Trophoblast cell (in vitro differentiated cells and primary cell): Measurements from ENCODE around the gene FOXA1.

Experiments
- DNase-seq, 2 donors: peaks; one replicate each; pipeline ENCODE4 v3.0.0-alpha.2; 2016
- H2AFZ ChIP-seq: 2 replicates; pipeline ENCODE4 v1.6.1; 2013; ENCODE audit warnings: low read length, moderate library complexity, mild to moderate bottlenecking; ENCODE audit not compliant: insufficient read depth, poor library complexity
- H2AK5ac ChIP-seq: 2 replicates; pipeline ENCODE4 v1.6.1; 2013; ENCODE audit warnings: mild to moderate bottlenecking, low read length
- H2BK120ac ChIP-seq: 2 replicates; pipeline ENCODE4 v1.6.1; 2013; ENCODE audit warnings: low read length, mild to moderate bottlenecking, moderate library complexity; ENCODE audit not compliant: insufficient read depth, poor library complexity
- H2BK12ac ChIP-seq: 2 replicates; pipeline ENCODE4 v1.6.1; 2013; ENCODE audit warnings: mild to moderate bottlenecking, low read length, moderate library complexity
- H2BK5ac ChIP-seq: 2 replicates; pipeline ENCODE4 v1.6.1; 2013; ENCODE audit warnings: low read length, low read depth, moderate library complexity, mild to moderate bottlenecking; ENCODE audit not compliant: poor library complexity
- H3K14ac ChIP-seq: 2 replicates; pipeline ENCODE4 v1.6.1; 2013; ENCODE audit warnings: mild to moderate bottlenecking, low read length
- H3K18ac ChIP-seq: 2 replicates; pipeline ENCODE4 v1.6.1; 2013; ENCODE audit warnings: mild to moderate bottlenecking, low read length
- H3K23ac ChIP-seq: 2 replicates; pipeline ENCODE4 v1.6.1; 2013; ENCODE audit warnings: low read length
- H3K27ac ChIP-seq: 2 replicates; pipeline ENCODE4 v1.5.1; 2013; ENCODE audit warnings: low read depth, mild to moderate bottlenecking, inconsistent platforms, low read length, moderate library complexity
- H3K27me3 ChIP-seq: 2 replicates; pipeline ENCODE4 v1.6.1; 2013; ENCODE audit warnings: inconsistent platforms, mild to moderate bottlenecking, low read length, moderate library complexity; ENCODE audit not compliant: insufficient read depth
- H3K36me3 ChIP-seq, 2 experiments: 1 replicate in 1 of 2; 2 replicates in 1 of 2; pipeline ENCODE4 v1.6.1; 2013; ENCODE audit warnings: low read length in 2 of 2, mild to moderate bottlenecking in 2 of 2, moderate library complexity in 1 of 2; ENCODE audit not compliant: insufficient read depth in 2 of 2, control insufficient read depth in 1 of 2
- H3K4ac ChIP-seq: 2 replicates; pipeline ENCODE4 v1.6.1; 2013; ENCODE audit warnings: low read depth, mild to moderate bottlenecking, low read length, moderate library complexity
- H3K4me1 ChIP-seq, 2 experiments: 1 replicate in 1 of 2; 2 replicates in 1 of 2; pipeline ENCODE4 v1.6.1; 2013; ENCODE audit warnings: low read length in 2 of 2, mild to moderate bottlenecking in 2 of 2, moderate library complexity in 1 of 2; ENCODE audit not compliant: insufficient read depth in 2 of 2, control insufficient read depth in 1 of 2
- H3K4me2 ChIP-seq: 2 replicates; pipeline ENCODE4 v1.6.1; 2013; ENCODE audit warnings: inconsistent platforms, mild to moderate bottlenecking, low read length, moderate library complexity
- H3K4me3 ChIP-seq: 2 replicates; pipeline ENCODE4 v1.5.1; 2013; ENCODE audit warnings: mild to moderate bottlenecking, low read depth, low read length, inconsistent platforms
- H3K79me1 ChIP-seq: one replicate; pipeline ENCODE4 v1.6.1; 2013; ENCODE audit warnings: low read length
- H3K79me2 ChIP-seq: 2 replicates; pipeline ENCODE4 v1.6.1; 2013; ENCODE audit warnings: low read length, mild to moderate bottlenecking; ENCODE audit not compliant: control insufficient read depth, insufficient read depth, poor library complexity
- H3K9ac ChIP-seq: 2 replicates; pipeline ENCODE4 v1.6.1; 2013; ENCODE audit warnings: mild to moderate bottlenecking, low read length
- H3K9me3 ChIP-seq: 2 replicates; pipeline ENCODE4 v1.6.1; 2013; ENCODE audit warnings: low read depth, mild to moderate bottlenecking, control low read depth, inconsistent platforms, low read length; ENCODE audit not compliant: insufficient read depth
- H4K12ac ChIP-seq: 2 replicates; pipeline ENCODE4 v1.6.1; 2013; ENCODE audit warnings: low read depth, mild to moderate bottlenecking, low read length, moderate library complexity
- H4K8ac ChIP-seq: 2 replicates; pipeline ENCODE4 v1.6.1; 2013; ENCODE audit warnings: low read depth, mild to moderate bottlenecking, low read length, moderate library complexity
- H4K91ac ChIP-seq: one replicate; pipeline ENCODE4 v1.6.1; 2013; ENCODE audit warnings: low read depth, mild to moderate bottlenecking, low read length, moderate library complexity
- WGBS: extraction: QIAGEN DNeasy Blood & Tissue Kit; methylation state at CpG from one replicate; pipeline ENCODE4 v1.1.7; 2013; ENCODE audit warnings: missing lambda C conversion rate; ENCODE audit not compliant: insufficient read length, insufficient coverage; ENCODE audit errors: extremely low coverage; 5-methylcytosine and 5-hydroxymethylcytosine counted together

The FOXA1 gene

DNA sequence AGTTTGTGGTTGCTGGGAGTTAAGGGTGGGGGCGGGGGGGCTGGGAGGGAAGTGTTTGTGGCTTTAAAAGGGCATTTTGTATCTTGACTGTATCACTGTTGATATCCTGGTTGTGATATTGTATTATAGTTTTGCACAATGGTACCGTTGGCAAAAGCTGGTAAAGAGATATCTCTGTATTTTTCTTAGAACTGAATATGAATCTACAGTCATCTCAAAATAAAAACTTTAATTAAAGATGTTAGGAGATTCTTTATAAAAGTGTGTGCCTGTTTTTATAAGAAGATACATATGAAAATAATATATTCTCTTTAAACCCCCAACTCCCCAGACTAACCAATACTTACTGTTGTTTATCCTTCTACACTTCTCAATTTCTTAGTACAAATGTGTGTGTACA lies 43.5 kb upstream of the FOXA1 start:
- Histone ChIP-seq H3K27ac (no peak overlapping the region), H3K79me2 (no peaks in the 10 kb centered on the region), H2BK12ac (no peak overlapping the region), H4K12ac (no peak overlapping the region), H3K27me3 (no peaks in the 10 kb centered on the region), H2BK5ac (no peak overlapping the region), H3K9me3 (no peaks in the 10 kb centered on the region), H3K23ac (no peak overlapping the region), H3K14ac (no peak overlapping the region), H3K4me2 (no peak overlapping the region), H4K91ac (no peak overlapping the region), H2BK120ac (no peak overlapping the region), H3K4me1 (no peaks in the 10 kb centered on the region), H3K9ac (no peak overlapping the region), H3K79me1 (no peaks in the 10 kb centered on the region), H3K18ac (no peak overlapping the region), H3K4me3 (no peak overlapping the region), H3K36me3 (no peaks in the 10 kb centered on the region), H2AFZ (no peak overlapping the region), H2AK5ac (no peak overlapping the region), H4K8ac (no peak overlapping the region), H3K4ac (no peak overlapping the region)
- WGBS: no CpG with 5 or more reads among the region's 2 CpGs
- no peak for DNase-seq

DNA sequence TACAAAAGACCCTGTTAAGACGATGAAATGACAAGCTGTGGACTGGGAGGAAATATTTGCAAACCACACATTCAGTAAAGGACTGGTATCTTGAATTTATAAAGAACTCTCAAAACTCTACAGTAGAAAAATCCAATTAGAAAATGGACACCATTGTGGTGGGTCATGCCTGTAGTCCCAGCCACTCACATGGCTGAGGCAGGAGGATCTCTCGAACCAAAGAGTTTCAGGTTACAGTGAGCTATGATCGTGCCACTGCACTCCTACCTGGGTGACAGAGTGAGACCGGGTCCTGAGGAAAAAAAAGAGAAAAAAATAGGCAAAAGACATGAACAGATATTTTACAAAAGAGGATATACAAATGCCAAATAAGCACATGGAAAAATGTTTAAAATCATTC lies 42.3 kb upstream of the FOXA1 start:
- Histone ChIP-seq H3K4me2 (no peak overlapping the region), H3K79me1 (no peaks in the 10 kb centered on the region), H3K23ac (no peak overlapping the region), H3K4ac (no peak overlapping the region), H2AFZ (no peak overlapping the region), H2BK120ac (no peak overlapping the region), H3K9me3 (no peaks in the 10 kb centered on the region), H3K27me3 (no peaks in the 10 kb centered on the region), H4K8ac (no peak overlapping the region), H3K4me3 (no peak overlapping the region), H3K14ac (no peak overlapping the region), H2BK5ac (no peak overlapping the region), H2AK5ac (no peak overlapping the region), H3K36me3 (no peaks in the 10 kb centered on the region), H4K91ac (no peak overlapping the region), H3K9ac (no peak overlapping the region), H3K18ac (no peak overlapping the region), H2BK12ac (no peak overlapping the region), H3K27ac (no peak overlapping the region), H3K4me1 (no peaks in the 10 kb centered on the region), H3K79me2 (no peaks in the 10 kb centered on the region), H4K12ac (no peak overlapping the region)
- no peak for DNase-seq
- no CpG with 5 or more reads among the region's 4 CpGs for WGBS

DNA sequence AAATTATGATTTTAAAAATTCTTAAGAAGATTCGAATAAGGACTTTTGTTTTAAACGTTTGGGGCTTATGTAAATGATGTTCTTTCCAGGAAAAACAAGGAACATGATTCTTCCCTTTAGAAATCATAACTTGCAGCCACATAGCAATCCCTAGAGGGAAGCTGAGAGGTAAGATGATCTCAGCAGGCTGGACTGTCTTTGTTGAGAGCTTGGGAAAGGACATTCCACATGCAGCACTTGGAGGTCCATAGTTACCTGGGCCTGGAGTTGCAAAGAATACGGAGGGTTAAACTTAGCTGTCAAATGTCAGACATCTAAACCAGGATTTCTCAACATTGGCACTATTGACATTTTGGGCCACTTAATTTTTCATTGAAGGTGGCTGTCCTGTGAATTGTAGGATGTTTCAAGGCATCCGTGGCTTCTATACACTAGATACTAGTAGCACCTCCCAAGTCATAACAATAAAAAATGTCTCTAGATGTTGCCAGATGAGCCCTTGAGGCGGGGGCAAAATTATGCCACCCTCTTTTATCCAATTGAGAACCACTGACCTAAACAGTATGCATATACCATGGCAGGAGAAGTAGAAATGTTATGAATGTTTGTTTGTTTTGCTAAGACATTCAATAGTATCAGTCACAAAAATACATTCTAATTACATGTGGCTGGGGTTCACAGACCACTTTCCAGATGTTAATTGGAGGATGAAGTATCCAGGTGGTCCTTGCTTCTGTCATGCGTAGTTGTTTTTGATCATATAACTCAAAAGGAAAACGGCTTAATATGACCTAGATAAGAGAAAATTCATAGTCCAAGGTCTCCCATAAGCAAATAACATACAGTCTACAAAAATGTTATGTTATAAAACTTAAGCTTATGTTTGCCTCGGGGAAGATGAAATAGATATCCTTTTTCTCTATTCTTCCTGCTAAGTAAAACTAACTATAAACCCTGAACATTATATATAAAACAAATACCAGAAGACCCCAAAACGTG lies 30.8 kb upstream of the FOXA1 start:
- Histone ChIP-seq H3K18ac (no peak overlapping the region), H4K12ac (no peak overlapping the region), H4K8ac (no peak overlapping the region), H3K4me2 (no peak overlapping the region), H2AFZ (no peak overlapping the region), H3K79me2 (no peaks in the 10 kb centered on the region), H2BK5ac (no peak overlapping the region), H3K14ac (no peak overlapping the region), H3K36me3 (no peaks in the 10 kb centered on the region), H2AK5ac (no peak overlapping the region), H3K9me3 (peaks cover 2% of the 10 kb centered on the region), H3K23ac (no peak overlapping the region), H3K4me3 (no peak overlapping the region), H3K27me3 (peaks cover 17% of the 10 kb centered on the region), H4K91ac (no peak overlapping the region), H3K27ac (no peak overlapping the region), H3K4ac (no peak overlapping the region), H3K9ac (no peak overlapping the region), H2BK12ac (no peak overlapping the region), H2BK120ac (no peak overlapping the region), H3K79me1 (no peaks in the 10 kb centered on the region), H3K4me1 (peaks cover 2 to 8% of the 10 kb centered on the region in 2 experiments)
- no CpG with 5 or more reads among the region's 9 CpGs for WGBS
- DNase-seq: no peak

DNA sequence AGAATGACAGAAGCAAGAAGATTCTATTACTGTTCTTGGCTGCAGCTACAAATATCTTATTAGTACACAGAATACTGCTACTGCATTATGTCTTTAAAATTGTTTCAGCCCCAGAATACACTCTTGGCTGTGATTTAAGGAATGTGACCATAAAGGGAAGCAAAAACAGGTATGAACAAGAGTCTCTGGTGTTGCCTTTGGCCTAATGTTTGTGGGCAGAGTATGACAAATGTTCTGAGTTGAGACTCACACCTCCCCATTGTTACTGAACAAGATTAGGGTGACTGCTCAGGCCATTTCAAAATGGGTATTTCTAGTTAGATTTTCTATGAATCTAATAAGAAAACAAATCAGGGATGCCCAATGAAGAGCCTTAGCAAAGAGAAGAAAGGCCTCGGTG lies 28.9 kb upstream of the FOXA1 start:
- Histone ChIP-seq H3K4me3 (no peak overlapping the region), H2BK5ac (no peak overlapping the region), H4K12ac (no peak overlapping the region), H3K27ac (no peak overlapping the region), H3K79me1 (no peaks in the 10 kb centered on the region), H3K23ac (no peak overlapping the region), H2AK5ac (no peak overlapping the region), H3K4ac (no peak overlapping the region), H4K8ac (no peak overlapping the region), H3K36me3 (no peaks in the 10 kb centered on the region), H2AFZ (no peak overlapping the region), H3K9ac (no peak overlapping the region), H4K91ac (no peak overlapping the region), H2BK120ac (no peak overlapping the region), H3K79me2 (no peaks in the 10 kb centered on the region), H3K27me3 (peaks cover 18% of the 10 kb centered on the region), H3K4me1 (peaks cover 2 to 8% of the 10 kb centered on the region in 2 experiments), H3K4me2 (no peak overlapping the region), H2BK12ac (no peak overlapping the region), H3K14ac (no peak overlapping the region), H3K9me3 (peaks cover 2% of the 10 kb centered on the region), H3K18ac (no peak overlapping the region)
- WGBS: no CpG with 5 or more reads among the region's 1 CpG
- DNase-seq: no peak
